Measurements from ENCODE around the gene PRMT1.
"Not testable (repeated sequence)": the region's sequence is repeated elsewhere in the genome, so short reads cannot be mapped to it uniquely, and the experiment has no call there.

Gene PRMT1

GRCh38 chr19:49677231-49677900, at the start of gene PRMT1:
Gene PRMT1, plus strand, starts transcription at chr19:49677271. Its CDS starts 10 bp downstream, at chr19:49677281.
- DNase-seq, result peak; percentile 49

- DNase-seq, result no peak
Measured at GRCh38 chr19:49629659-49630058, 47.4 kb upstream of the PRMT1 start.

GRCh38 chr19:49631014-49631588, 46.0 kb upstream of the PRMT1 start:
- DNase-seq, result no peak

GRCh38 chr19:49631610-49632192, 45.4 kb upstream of the PRMT1 start:
- DNase-seq, result no peak

- no peak for DNase-seq
Measured at GRCh38 chr19:49632576-49632975, 44.5 kb upstream of the PRMT1 start.

- DNase-seq, result not testable (repeated sequence)
Measured at GRCh38 chr19:49633273-49633672, 43.8 kb upstream of the PRMT1 start.

- DNase-seq, result no peak
Measured at GRCh38 chr19:49635530-49636232, 41.4 kb upstream of the PRMT1 start.

- no peak for DNase-seq
Measured at GRCh38 chr19:49636233-49636932, 40.7 kb upstream of the PRMT1 start.

GRCh38 chr19:49637821-49638738, 39.0 kb upstream of the PRMT1 start:
- DNase-seq, result no peak

- DNase-seq, result no peak
Measured at GRCh38 chr19:49639401-49640112, 37.5 kb upstream of the PRMT1 start.

GRCh38 chr19:49640113-49640898, 36.8 kb upstream of the PRMT1 start, which contains the start of gene RRAS:
Gene RRAS, minus strand, starts transcription at chr19:49640143. Its CDS starts 45 bp downstream, at chr19:49640098.
- peak; percentile 100 for DNase-seq

GRCh38 chr19:49641688-49642491, 35.2 kb upstream of the PRMT1 start, which contains the start of gene SCAF1:
Gene SCAF1, plus strand, starts transcription at chr19:49642209. Its CDS starts 2,818 bp downstream, at chr19:49645027.
- DNase-seq, result peak; percentile 100

GRCh38 chr19:49642492-49643035, 34.5 kb upstream of the PRMT1 start:
- DNase-seq, result no peak

- DNase-seq, result no peak
Measured at GRCh38 chr19:49643466-49643865, 33.6 kb upstream of the PRMT1 start.

GRCh38 chr19:49645592-49645991, 31.5 kb upstream of the PRMT1 start:
- DNase-seq, result no peak

GRCh38 chr19:49645995-49646394, 31.1 kb upstream of the PRMT1 start:
- no peak for DNase-seq

- DNase-seq, result no peak
Measured at GRCh38 chr19:49646586-49646985, 30.5 kb upstream of the PRMT1 start.

GRCh38 chr19:49651029-49651819, 25.8 kb upstream of the PRMT1 start:
- no peak for DNase-seq
